GM12878 (cell line): ENCODE data around the gene TRPC6. TPM values are rescaled to one million over a fixed set of nuclear protein-coding genes. Genes with fewer than 3 reads are reported as not detected.

Source experiments
- ATAC-seq: fragments of 200-7000 bp; cut with Tn5 transposase; 3 replicates; pipeline ENCODE4 v1.9.1; 2020; ENCODE audit warnings: mild to moderate bottlenecking, moderate library complexity
- BruUV-seq: library from RNA; stranded (reverse); fragments of 400-500 nt; replicated peaks from 2 replicates; lab custom pipeline; 2021; lab: Mats Ljungman, UMichigan
- CTCF ChIA-PET: fragments of 300-600 bp; sonication (Branson Sonifier 250); formaldehyde crosslinking; extraction: SDS; loops from one replicate; lab custom pipeline; 2021; ENCODE audit warnings: inconsistent platforms; lab: Yijun Ruan, JAX
- POLR2A ChIA-PET: fragments of 350-600 bp; formaldehyde crosslinking; extraction: SDS; loops from one replicate; lab custom pipeline; 2021; ENCODE audit warnings: inconsistent platforms; lab: Charles Lee
- RAD21 ChIA-PET: fragments of 300-600 bp; sonication (Branson Sonifier 250); formaldehyde crosslinking; loops from one replicate; lab custom pipeline; 2023; ENCODE audit warnings: antibody characterized with exemption; ENCODE audit not compliant: unreplicated experiment; lab: Charles Lee
- SMC1A ChIA-PET: fragments of 300-600 bp; sonication (Branson Sonifier 250); formaldehyde crosslinking; loops from one replicate; lab custom pipeline; 2023; ENCODE audit not compliant: unreplicated experiment, uncharacterized antibody; lab: Charles Lee
- DNase-seq: peaks from one replicate; pipeline ENCODE4 v3.0.0-alpha.2; 2011; ENCODE audit warnings: low read depth, low spot score
- FAIRE-seq: peaks from 3 replicates; lab custom pipeline; 2011; peaks lifted over from hg19 to GRCh38; lab: Jason Lieb, UNC
- H2AFZ ChIP-seq: 2 replicates; pipeline ENCODE4 v1.6.0; 2011; ENCODE audit warnings: low read depth, low read length, control low read depth; ENCODE audit not compliant: control insufficient read depth
- H3K27ac ChIP-seq: 2 replicates; pipeline ENCODE4 v1.5.1; 2011; ENCODE audit warnings: control low read depth; ENCODE audit not compliant: control insufficient read depth, insufficient read depth
- H3K27me3 ChIP-seq, 2 experiments: replicated peaks in 1 of 2; 2 replicates each; pipeline versions ENCODE4 v1.6.0 to v1.6.1; 2011; ENCODE audit warnings: low read length in 1 of 2; ENCODE audit not compliant: control insufficient read depth in 2 of 2, insufficient read depth in 2 of 2
- H3K36me3 ChIP-seq, 2 experiments: 2 replicates each; pipeline ENCODE4 v1.5.1; 2011; ENCODE audit warnings: low read length in 1 of 2; ENCODE audit not compliant: control insufficient read depth in 2 of 2, insufficient read depth in 2 of 2
- H3K4me1 ChIP-seq: 2 replicates; pipeline ENCODE4 v1.6.1; 2011; ENCODE audit warnings: mild to moderate bottlenecking, low read length, moderate library complexity, mixed read lengths; ENCODE audit not compliant: control insufficient read depth, insufficient read depth
- H3K4me2 ChIP-seq: 2 replicates; pipeline ENCODE4 v1.6.0; 2011; ENCODE audit warnings: control low read depth; ENCODE audit not compliant: control insufficient read depth, insufficient read depth
- H3K4me3 ChIP-seq: fragments of 200-600 bp; sonication (generic); 2 replicates; pipeline ENCODE4 v1.5.1; 2016
- H3K79me2 ChIP-seq: 2 replicates; pipeline ENCODE4 v1.6.0; 2011; ENCODE audit warnings: low read length; ENCODE audit not compliant: control insufficient read depth, insufficient read depth
- H3K9ac ChIP-seq: 2 replicates; pipeline ENCODE4 v1.8.0; 2011; ENCODE audit warnings: low read length, control low read depth, mixed read lengths; ENCODE audit not compliant: control insufficient read depth, insufficient read depth
- H3K9me3 ChIP-seq: replicated peaks from 3 replicates; pipeline ENCODE4 v1.5.1; 2011; ENCODE audit warnings: mild to moderate bottlenecking, low read length; ENCODE audit not compliant: control insufficient read depth, insufficient read depth
- H4K20me1 ChIP-seq: 2 replicates; pipeline ENCODE4 v1.6.0; 2011; ENCODE audit not compliant: control insufficient read depth, insufficient read depth
- BACH1 ChIP-seq: fragments of 450-650 bp; IDR thresholded peaks from 2 replicates; pipeline ENCODE4 v1.6.1; 2017; ENCODE audit warnings: mild to moderate bottlenecking, borderline replicate concordance
- CBX3 ChIP-seq: fragments of 200-600 bp; sonication (generic); IDR thresholded peaks from 2 replicates; pipeline ENCODE4 v1.6.1; 2016; ENCODE audit warnings: low read depth, borderline replicate concordance
- NR2C1 ChIP-seq: fragments of 450-650 bp; IDR thresholded peaks from 2 replicates; pipeline ENCODE4 v1.6.1; 2017; ENCODE audit warnings: antibody characterized with exemption, mild to moderate bottlenecking, moderate library complexity
- RAD51 ChIP-seq: fragments of 450-650 bp; IDR thresholded peaks from 2 replicates; pipeline ENCODE4 v1.6.1; 2016; ENCODE audit warnings: moderate library complexity, mild to moderate bottlenecking, inconsistent platforms
- RB1 ChIP-seq: fragments of 450-650 bp; formaldehyde crosslinking; IDR thresholded peaks from 2 replicates; pipeline ENCODE4 v1.6.1; 2017; ENCODE audit warnings: mild to moderate bottlenecking, borderline replicate concordance
- SMAD1 ChIP-seq: fragments of 450-650 bp; IDR thresholded peaks from 2 replicates; pipeline ENCODE4 v1.6.1; 2018; ENCODE audit warnings: mild to moderate bottlenecking, low read depth; ENCODE audit not compliant: partially characterized antibody
- WRNIP1 ChIP-seq: IDR thresholded peaks from 2 replicates; pipeline ENCODE4 v1.6.1; 2011; ENCODE audit warnings: low read depth, low read length, improper control_type of control experiment, borderline replicate concordance
- WGBS: methylation state at CpG from one replicate; pipeline ENCODE4 v1.1.6; 2016; ENCODE audit warnings: low lambda C conversion rate; ENCODE audit not compliant: insufficient replicate concordance, insufficient coverage; ENCODE audit errors: missing lambda C conversion rate; 5-methylcytosine and 5-hydroxymethylcytosine counted together
- in situ Hi-C: fragments of 300-500 bp; cut with MboI; formaldehyde crosslinking; loops from 9 replicates; pipeline ENCODE4 v1.14.3; 2018; ENCODE audit warnings: mixed read lengths
- intact Hi-C: fragments of 100-400 bp; cut with micrococcal nuclease; formaldehyde crosslinking; loops from one replicate; pipeline ENCODE4 v1.14.2; 2022; ENCODE audit not compliant: unreplicated experiment
- polyA plus RNA-seq, 11 experiments: library from polyadenylated mRNA; depleted of rRNA in 4 of 11; unstranded in 6 of 11; stranded (reverse) in 5 of 11; fragments of >200 nt; fragmentation: Nextera tagmentation in 4 of 11; fragmentation: Illumina TruSeq in 1 of 11; extraction: Ambion mirVana in 4 of 11; extraction: Trizol in 1 of 11; gene quantifications; 1 replicate in 1 of 11; 2 replicates in 10 of 11; pipeline versions ENCODE4 v1.2.1 to v1.2.3, GENCODE V29; 2011 to 2016; ENCODE audit warnings: inconsistent platforms in 2 of 11, missing spikeins in 2 of 11, low read depth in 1 of 11
- total RNA-seq, 4 experiments: library from RNA; depleted of rRNA in 3 of 4; stranded (reverse); fragments of >200 nt in 3 of 4; fragmentation: Illumina TruSeq in 1 of 4; extraction: Trizol in 1 of 4; gene quantifications; 2 replicates each; pipeline versions ENCODE4 v1.2.1 to v1.2.3, GENCODE V29; 2013 to 2021
- TF ChIP-seq, protein P1 (sequence below), 3 experiments: IDR thresholded peaks in 2 of 3; conservative IDR thresholded peaks in 1 of 3; 2 replicates each; pipeline ENCODE4 v1.5.1; 2011; ENCODE audit warnings: low read depth in 3 of 3, low read length in 3 of 3, mild to moderate bottlenecking in 3 of 3, control low read depth in 2 of 3, moderate library complexity in 2 of 3, inconsistent platforms in 1 of 3, mixed read lengths in 1 of 3; ENCODE audit not compliant: control insufficient read depth in 2 of 3, insufficient read depth in 1 of 3; ENCODE audit errors: extremely low read depth in 1 of 3
- TF ChIP-seq, protein P2 (sequence below): fragments of 450-650 bp; IDR thresholded peaks from 2 replicates; pipeline ENCODE4 v1.6.1; 2017; ENCODE audit warnings: mild to moderate bottlenecking, moderate library complexity
- TF ChIP-seq, protein P3 (sequence below): fragments of 450-650 bp; IDR thresholded peaks from 2 replicates; pipeline ENCODE4 v1.6.1; 2014; ENCODE audit warnings: mild to moderate bottlenecking

Gene TRPC6
- total and polyA plus RNA-seq, 10 of the 15 experiments (the other 5 are each of a cell fraction or from before 2014, with no cell fraction given) = not detected

DNA sequence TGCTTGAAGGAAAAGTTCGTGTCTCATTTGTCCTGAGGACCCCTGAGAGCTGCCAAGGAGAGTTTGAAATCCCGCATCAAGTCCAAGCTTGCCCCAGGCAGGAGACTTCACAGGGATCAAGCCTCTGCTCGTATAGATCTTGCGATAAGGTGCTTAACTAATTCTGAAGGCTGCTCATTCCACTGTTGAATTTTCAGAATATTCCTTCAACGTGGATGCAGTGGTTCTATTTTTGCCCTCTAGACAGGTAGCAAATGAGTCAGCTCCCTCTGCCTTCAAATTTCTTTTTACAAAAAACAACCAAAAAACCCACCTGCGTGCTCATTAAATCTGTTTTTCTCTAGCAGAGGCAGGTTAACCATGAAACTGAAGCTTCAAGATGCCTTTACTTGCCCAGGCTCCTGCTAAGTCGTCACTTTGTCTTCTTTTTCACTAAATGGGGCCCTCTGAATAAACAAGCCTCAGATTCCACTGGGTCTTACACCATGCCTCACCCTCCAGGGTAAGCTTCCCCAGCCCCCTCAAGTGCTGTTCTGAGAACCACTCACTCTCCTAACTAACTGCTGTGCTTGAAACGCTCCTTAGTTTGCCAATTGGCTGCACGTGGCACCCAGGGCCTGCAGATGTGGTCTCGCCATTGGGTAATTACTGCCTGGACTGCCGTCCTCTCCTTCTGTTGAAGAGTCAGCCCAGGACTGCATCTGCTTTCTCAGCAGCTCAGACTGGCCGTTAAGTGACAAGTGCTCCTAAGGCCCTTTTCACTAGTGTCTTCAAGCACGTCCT lies 105.0 kb downstream of the TRPC6 start:
- BruUV-seq = no TSS peak

DNA sequence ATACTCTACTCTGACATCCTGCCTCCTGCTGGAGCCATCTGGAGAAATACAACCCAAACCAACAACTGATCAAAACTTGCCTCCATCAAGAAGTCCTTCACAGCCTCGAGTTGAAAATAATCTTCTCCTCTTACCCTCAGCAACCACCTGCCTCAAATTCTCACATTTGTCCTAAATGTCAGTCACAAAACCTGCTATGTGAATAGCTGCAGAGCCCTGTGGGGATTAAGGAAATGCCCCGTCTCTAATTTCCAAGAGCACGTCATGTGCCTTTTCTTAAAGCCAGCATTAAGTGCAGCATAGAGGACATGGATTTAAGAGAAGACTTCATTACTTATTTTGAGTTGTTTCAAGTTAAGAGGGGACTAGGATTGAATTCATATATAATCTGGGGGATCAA lies 105.9 kb downstream of the TRPC6 start:
- no peak overlapping the region for H3K9ac ChIP-seq
- SMC1A ChIA-PET = interaction anchor here (0.7 kb wide), 1 partner anchor 866 kb away, joined by 3 read pairs; no protein-coding TSS in a partner anchor
- TF ChIP-seq, protein P1, sequence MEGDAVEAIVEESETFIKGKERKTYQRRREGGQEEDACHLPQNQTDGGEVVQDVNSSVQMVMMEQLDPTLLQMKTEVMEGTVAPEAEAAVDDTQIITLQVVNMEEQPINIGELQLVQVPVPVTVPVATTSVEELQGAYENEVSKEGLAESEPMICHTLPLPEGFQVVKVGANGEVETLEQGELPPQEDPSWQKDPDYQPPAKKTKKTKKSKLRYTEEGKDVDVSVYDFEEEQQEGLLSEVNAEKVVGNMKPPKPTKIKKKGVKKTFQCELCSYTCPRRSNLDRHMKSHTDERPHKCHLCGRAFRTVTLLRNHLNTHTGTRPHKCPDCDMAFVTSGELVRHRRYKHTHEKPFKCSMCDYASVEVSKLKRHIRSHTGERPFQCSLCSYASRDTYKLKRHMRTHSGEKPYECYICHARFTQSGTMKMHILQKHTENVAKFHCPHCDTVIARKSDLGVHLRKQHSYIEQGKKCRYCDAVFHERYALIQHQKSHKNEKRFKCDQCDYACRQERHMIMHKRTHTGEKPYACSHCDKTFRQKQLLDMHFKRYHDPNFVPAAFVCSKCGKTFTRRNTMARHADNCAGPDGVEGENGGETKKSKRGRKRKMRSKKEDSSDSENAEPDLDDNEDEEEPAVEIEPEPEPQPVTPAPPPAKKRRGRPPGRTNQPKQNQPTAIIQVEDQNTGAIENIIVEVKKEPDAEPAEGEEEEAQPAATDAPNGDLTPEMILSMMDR (IDR thresholded peaks at IDR 0.05 in 2 of 3, conservative IDR thresholded peaks at IDR 0.05 in 1 of 3; ENCODE audit: control insufficient read depth in 2 of 3, extremely low read depth in 1 of 3, insufficient read depth in 1 of 3, low read depth in 3 of 3, low read length in 3 of 3) = no peak
- TF ChIP-seq, protein P2, sequence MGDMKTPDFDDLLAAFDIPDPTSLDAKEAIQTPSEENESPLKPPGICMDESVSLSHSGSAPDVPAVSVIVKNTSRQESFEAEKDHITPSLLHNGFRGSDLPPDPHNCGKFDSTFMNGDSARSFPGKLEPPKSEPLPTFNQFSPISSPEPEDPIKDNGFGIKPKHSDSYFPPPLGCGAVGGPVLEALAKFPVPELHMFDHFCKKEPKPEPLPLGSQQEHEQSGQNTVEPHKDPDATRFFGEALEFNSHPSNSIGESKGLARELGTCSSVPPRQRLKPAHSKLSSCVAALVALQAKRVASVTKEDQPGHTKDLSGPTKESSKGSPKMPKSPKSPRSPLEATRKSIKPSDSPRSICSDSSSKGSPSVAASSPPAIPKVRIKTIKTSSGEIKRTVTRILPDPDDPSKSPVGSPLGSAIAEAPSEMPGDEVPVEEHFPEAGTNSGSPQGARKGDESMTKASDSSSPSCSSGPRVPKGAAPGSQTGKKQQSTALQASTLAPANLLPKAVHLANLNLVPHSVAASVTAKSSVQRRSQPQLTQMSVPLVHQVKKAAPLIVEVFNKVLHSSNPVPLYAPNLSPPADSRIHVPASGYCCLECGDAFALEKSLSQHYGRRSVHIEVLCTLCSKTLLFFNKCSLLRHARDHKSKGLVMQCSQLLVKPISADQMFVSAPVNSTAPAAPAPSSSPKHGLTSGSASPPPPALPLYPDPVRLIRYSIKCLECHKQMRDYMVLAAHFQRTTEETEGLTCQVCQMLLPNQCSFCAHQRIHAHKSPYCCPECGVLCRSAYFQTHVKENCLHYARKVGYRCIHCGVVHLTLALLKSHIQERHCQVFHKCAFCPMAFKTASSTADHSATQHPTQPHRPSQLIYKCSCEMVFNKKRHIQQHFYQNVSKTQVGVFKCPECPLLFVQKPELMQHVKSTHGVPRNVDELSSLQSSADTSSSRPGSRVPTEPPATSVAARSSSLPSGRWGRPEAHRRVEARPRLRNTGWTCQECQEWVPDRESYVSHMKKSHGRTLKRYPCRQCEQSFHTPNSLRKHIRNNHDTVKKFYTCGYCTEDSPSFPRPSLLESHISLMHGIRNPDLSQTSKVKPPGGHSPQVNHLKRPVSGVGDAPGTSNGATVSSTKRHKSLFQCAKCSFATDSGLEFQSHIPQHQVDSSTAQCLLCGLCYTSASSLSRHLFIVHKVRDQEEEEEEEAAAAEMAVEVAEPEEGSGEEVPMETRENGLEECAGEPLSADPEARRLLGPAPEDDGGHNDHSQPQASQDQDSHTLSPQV = no peak
- TF ChIP-seq WRNIP1 (no peak), NR2C1 (no peak), RAD51 (no peak)
- TF ChIP-seq, protein P3, sequence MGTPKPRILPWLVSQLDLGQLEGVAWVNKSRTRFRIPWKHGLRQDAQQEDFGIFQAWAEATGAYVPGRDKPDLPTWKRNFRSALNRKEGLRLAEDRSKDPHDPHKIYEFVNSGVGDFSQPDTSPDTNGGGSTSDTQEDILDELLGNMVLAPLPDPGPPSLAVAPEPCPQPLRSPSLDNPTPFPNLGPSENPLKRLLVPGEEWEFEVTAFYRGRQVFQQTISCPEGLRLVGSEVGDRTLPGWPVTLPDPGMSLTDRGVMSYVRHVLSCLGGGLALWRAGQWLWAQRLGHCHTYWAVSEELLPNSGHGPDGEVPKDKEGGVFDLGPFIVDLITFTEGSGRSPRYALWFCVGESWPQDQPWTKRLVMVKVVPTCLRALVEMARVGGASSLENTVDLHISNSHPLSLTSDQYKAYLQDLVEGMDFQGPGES = no peak

More for the DNA sequence above, 105.0 kb downstream of the TRPC6 start:
- no peaks in the 10 kb centered on the region for H3K4me1 ChIP-seq
- H3K9me3 ChIP-seq = no peaks in the 10 kb centered on the region
- no peak overlapping the region for H3K9ac ChIP-seq
- POLR2A ChIA-PET = no interaction called here
- CTCF ChIA-PET = no interaction called here
- H3K4me2 ChIP-seq = no peak overlapping the region
- no peaks in the 10 kb centered on the region for H4K20me1 ChIP-seq
- WGBS = 17% methylated on average over 13 of the region's 13 CpGs
- intact Hi-C loops (no loop called here), in situ Hi-C loops (no loop called here)
- no peaks in the 10 kb centered on the region for H3K27me3 ChIP-seq
- no peak overlapping the region for H2AFZ ChIP-seq
- H3K79me2 ChIP-seq = no peaks in the 10 kb centered on the region
- RAD21 ChIA-PET = no interaction called here
- H3K4me3 ChIP-seq = no peak overlapping the region
- SMC1A ChIA-PET = interaction anchor here (0.7 kb wide), 1 partner anchor 867 kb away, joined by 3 read pairs; no protein-coding TSS in a partner anchor
- no peak for FAIRE-seq
- DNase-seq = no peak
- TF ChIP-seq CBX3 (no peak), BACH1 (no peak), SMAD1 (no peak), RB1 (no peak)
- no peak for ATAC-seq
- no peak overlapping the region for H3K27ac ChIP-seq
- H3K36me3 ChIP-seq = no peaks in the 10 kb centered on the region

More for the DNA sequence above, 105.9 kb downstream of the TRPC6 start:
- ChIA-PET POLR2A (no interaction called here), RAD21 (no interaction called here), CTCF (interaction anchor here (0.6 kb wide), 1 partner anchor 407 kb away, joined by 4 read pairs; no protein-coding TSS in a partner anchor)
- BruUV-seq = no TSS peak
- H4K20me1 ChIP-seq = no peaks in the 10 kb centered on the region
- H3K27ac ChIP-seq = no peak overlapping the region
- intact Hi-C loops = no loop called here
- DNase-seq = no peak
- FAIRE-seq = no peak
- ATAC-seq = no peak
- 10% methylated on average over 3 of the region's 3 CpGs for WGBS
- H3K4me2 ChIP-seq = no peak overlapping the region
- no peaks in the 10 kb centered on the region for H3K79me2 ChIP-seq
- no peak overlapping the region for H3K4me3 ChIP-seq
- no peaks in the 10 kb centered on the region for H3K9me3 ChIP-seq
- H2AFZ ChIP-seq = no peak overlapping the region
- in situ Hi-C loops = no loop called here
- no peaks in the 10 kb centered on the region for H3K27me3 ChIP-seq
- no peaks in the 10 kb centered on the region for H3K36me3 ChIP-seq
- H3K4me1 ChIP-seq = no peaks in the 10 kb centered on the region
